Measurements from ENCODE around the gene CTH. TPM values are rescaled to one million over a fixed set of nuclear protein-coding genes. Genes with fewer than 3 reads are reported as not detected.
A peak's percentile ranks its signal among the peaks of the same experiment; 100 is the strongest.
"Not testable (repeated sequence)": the region's sequence is repeated elsewhere in the genome, so short reads cannot be mapped to it uniquely, and the experiment has no call there.

CTH gene
- total RNA-seq, 2 donors from 2014 or later, result 1.3 to 1.5 TPM

DNA sequence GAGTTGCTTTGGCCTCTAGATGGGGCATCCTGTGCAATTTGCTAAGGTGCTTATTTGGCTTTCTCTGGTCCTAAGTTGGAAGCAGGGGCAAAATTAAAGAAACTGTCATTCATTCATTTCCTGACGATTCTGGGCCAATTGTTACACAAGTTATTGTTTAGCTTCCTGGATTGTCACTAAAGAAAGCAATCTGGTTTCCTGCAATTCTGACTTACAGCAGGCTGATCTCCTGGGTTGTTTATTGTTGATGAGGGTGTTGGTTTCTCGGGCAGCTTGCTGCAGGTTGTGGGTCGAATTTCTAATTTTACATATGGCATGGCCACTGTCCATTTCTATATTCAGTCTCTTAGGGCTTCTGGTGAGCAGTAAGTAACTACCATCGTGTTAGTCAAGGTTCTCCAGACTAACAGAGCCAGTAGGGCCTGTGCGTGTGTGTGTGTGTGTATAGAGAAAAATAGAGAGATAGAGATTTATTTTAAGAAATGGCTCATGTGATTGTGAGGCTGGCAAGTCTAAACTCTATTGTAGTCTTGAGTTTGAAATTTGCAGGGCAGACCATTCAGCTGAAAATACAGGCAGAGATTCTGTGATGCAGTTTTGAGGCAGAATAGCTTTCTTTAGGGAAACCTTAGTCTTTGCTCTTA lies 30.4 kb downstream of the CTH start:
- DNase-seq (no peak), ATAC-seq (no peak)
- intact Hi-C loops (cut with DNase I), result no loop called here

DNA sequence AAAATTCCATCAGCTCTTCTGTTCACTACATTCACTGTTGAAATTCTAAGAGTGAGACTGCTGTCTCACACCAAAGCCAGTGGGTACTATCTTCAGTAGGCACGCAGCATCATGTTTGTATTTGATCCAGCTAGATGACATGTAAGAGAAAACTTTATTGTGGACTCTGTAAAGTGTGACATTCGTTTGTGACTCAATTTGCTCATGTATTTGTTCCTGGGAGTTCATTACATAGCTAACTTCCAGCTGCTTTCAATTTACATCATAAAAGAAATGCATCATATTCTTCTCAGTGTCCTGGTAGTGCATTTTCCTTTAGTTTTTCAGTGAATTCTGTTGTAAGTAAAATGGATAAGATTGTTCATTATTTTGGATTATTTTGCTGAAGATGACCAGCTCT lies 31.4 kb downstream of the CTH start:
- ATAC-seq, result no peak
- no peak for DNase-seq
- intact Hi-C loops (cut with DNase I), result no loop called here

DNA sequence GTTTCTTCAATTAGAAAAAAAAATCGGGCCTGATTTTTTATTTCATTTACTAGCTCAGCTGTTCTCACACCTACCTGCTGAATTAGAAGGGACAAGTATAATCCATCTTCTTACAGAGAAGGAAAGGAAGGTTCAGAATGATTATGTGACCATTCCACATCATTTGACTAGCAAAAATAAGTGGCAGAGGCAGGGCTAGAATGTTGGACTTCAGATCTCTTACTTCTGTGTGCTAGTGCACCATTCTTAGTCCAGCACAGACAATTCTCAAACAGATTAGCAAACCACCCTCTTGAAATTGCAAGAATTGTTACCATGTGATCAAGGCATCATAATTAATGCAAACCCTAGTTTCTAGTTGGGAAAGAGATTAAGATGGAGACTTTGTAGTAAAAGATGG lies 32.7 kb downstream of the CTH start:
- no peak for DNase-seq
- ATAC-seq, result no peak
- intact Hi-C loops (cut with DNase I), result no loop called here

DNA sequence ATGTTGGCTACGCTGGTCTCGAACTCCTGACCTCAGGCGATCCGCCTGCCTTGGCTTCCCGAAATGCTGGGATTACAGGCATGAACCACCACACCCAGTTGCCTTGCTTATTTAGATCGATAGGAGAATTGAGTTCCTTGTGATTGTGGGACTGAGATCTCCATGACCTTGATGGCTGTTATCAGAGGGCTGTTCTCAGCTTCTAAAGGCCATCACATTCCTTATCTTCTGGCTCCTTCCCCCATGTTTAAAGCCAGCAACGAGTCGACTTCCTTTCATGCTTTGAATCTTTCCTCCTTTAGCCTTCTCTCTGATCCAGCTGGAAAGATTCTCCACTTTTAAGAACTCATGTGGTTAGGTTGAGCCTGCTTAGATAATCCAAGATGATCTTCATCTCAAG lies 38.0 kb downstream of the CTH start:
- ATAC-seq (no peak), DNase-seq (no peak)
- intact Hi-C loops (cut with DNase I), result no loop called here

DNA sequence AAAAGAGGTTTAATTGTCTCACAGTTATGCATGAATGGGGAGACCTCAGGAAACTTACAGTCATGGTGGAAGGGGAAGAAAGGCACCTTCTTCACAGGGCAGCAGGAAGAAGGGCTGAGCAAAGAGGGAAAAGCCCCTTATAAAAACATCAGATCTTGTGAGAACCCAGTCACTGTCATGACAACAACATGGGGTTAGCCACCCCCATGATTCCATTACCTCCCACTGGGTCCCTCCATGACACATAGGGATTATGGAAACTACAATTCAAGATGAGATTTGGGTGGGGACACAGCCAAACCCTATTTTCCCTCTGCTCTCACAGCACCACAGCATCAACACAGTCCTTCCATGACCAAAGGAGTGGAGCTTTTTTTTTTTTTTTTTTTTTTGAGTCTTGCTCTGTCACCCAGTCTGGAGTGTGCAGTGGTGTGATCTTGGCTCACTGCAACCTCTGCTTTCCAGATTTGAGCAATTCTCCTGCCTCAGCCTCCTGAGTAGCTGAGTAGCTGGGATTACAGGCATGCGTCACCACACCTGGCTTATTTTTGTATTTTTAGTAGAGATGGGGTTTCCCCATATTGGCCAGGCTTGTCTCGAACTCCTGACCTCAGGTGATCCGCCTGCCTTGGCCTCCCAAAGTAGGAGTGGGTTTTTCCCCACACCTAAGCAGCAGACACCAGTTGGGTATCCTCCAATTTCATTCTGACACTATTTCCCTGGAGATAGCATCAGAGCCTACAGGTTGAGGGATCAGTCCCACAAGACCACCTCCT lies 41.3 kb downstream of the CTH start:
- DNase-seq; intact Hi-C loops (cut with DNase I); ATAC-seq: not testable (repeated sequence)

DNA sequence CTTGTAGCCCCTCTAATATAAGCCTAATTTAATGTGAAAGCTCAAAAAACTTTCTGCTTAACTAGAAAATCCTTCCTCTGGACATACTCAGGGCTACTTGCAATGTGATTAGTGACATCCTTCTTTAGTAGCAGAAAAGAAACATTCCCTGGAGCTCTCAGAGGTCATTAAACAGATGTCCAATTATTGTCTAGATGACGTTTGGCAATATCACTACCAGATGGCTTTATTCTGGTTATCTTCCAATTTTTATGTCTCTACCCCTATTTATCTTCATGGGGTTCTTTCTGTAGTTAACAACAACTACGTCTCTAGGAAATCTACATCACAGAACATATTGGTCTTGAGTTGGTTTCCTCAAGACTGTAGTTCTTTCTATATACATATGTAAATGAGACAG lies 44.2 kb downstream of the CTH start:
- intact Hi-C loops (cut with DNase I), result no loop called here
- ATAC-seq (no peak), DNase-seq (no peak)

DNA sequence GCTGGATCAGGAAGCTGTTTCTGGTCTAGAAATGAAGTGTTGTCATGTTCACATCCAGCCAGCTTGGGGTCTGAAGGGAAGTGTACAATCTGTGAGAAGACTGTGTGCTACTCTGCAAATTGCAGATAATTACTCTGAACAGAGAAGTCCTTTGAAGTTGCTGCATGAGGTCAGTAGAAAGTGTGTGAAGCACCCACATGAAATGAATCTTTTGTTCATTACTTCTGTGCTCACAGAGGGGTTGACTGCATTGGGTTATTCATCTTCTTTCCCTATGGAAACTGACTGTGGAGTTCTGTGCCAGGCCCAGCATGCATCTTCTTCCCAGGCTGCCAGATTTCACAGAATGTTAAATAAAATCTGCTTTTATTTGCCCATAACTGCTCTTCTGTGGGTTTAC lies 47.1 kb downstream of the CTH start:
- ATAC-seq (no peak), DNase-seq (no peak)
- intact Hi-C loops (cut with DNase I), result no loop called here

DNA sequence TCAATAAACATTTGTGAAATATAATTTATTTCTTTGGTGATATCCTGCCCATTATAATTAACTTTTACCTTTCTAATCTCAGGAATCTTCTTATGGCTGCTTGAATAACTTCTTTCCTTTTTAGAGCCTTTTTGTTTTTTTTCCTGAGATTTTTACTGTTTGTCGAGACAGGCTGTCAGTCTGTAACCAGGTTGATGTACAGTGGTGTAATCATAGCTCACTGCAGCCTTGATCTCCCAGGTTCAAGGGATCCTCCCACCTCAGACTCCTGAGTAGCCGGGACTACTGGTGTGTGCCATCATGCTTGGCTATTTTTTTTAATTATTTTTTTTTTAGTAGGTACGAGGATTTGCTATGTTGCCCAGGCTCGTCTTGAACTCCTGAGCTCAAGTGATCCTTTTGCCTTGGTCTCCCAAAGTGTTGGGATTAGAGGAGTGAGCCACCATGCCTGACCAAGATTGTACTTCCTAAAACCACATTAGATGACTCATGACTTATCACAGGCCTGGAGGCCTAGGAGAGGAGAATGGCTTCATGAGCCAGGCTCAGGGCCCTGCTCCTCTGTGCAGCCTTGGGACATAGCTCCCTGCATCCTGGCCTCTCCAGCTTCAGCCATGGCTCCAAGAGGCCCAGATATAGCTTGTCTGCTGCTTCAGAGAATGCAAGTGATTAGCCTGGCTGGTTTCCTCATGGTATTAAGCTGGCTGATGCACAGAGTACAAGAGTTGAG lies 48.6 kb downstream of the CTH start:
- ATAC-seq (peak in 1 of 2 donors; percentile 62), DNase-seq (no peak)
- intact Hi-C loops (cut with DNase I), result no loop called here

DNA sequence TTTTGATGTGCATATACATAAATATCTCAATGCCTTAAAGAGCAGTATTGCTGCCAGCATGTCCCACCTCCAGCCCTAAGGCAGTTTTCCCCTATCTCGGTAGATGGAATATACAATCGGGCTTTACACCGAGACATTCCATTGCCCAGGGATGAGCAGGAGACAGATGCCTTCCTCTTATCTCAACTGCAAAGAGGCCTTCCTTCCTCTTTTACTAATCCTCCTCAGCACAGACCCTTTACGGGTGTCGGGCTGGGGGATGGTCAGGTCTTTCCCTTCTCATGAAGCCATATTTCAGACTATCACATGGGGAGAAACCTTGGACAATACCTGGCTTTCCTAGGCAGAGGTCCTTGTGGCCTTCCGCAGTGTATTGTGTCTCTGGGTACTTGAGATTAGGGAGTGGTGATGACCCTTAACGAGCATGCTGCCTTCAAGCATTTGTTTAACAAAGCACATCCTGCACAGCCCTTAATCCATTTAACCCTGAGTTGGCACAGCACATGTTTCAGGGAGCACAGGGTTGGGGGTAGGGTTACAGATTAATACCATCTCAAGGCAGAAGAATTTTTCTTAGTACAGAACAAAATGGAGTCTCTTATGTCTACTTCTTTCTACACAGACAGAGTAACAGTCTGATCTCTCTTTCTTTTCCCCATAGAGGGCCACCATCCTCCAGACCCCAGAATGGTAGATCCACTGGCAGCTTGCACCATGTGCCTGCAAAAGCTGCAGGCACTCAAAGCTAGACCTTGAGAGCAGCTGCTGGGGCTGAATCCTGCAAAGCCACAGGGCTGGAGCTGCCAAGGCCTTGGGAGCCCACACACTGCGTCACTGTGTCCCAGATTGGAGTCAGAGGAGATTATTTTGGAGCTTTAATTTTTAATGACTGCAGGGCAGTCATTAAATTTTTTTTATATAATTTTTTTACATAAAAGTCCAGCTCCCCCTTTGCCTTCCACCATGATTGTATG lies 50.0 kb downstream of the CTH start:
- ATAC-seq; DNase-seq; intact Hi-C loops (cut with DNase I): not testable (repeated sequence)

DNA sequence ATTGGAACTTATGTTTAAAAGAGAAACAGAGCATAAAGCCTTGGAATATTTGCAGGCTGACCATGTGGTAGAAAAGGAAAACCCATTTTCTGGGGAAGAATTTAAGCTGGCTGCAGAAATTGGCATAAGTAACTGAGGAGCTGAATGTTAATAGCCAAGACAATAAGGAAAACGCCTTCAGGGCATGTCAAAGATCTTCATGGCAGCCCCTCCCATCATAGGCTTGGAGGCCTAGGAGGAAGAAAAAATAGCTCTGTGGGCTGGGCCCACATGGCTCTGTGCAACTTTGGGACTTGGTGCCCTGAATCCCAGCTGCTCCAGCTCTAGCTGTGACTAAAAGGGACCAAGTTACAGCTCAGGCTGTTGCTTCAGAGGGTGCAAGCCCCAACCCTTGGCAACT lies 51.5 kb downstream of the CTH start:
- DNase-seq (no peak), ATAC-seq (no peak)
- intact Hi-C loops (cut with DNase I), result no loop called here

DNA sequence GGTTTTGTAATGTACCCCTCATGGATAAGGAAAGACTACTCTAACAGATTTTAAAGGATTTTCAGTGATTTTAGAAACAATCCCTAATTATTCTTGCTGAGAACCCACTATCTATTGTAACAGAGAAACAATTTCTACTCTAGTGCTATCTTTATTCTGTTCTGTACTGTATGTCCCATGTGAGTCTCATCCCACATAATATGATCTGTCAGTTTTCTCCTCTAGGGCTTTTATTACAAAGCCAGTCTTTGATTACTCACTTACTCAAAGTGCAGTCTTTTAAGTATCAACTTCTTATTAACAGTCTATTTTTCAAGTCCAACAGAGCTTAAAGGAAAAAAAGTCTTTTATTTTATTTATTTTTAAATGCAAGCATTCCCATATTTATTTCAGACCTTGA lies 54.8 kb downstream of the CTH start:
- no peak for ATAC-seq
- DNase-seq, result no peak
- intact Hi-C loops (cut with DNase I), result no loop called here

DNA sequence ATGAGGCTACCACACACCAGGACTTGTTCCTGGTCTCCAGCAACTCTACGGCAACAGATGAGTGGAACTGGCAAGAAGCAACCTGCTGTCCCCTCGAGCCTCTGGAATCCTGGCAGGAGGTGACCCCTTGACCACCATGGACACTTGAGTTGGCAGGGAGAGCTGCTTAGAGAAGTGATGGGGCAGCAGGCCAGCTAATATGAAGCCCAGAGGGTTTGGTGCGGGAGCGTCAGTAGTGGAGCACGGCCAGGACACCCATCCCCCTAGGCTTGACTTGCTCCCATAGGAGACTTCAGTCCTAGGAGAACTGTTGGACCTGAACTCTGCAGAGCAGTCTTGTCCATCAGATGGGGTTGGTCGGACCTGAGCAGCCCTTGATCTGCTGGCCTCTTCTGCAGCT lies 56.5 kb downstream of the CTH start:
- no peak for DNase-seq
- intact Hi-C loops (cut with DNase I), result no loop called here
- ATAC-seq, result no peak

DNA sequence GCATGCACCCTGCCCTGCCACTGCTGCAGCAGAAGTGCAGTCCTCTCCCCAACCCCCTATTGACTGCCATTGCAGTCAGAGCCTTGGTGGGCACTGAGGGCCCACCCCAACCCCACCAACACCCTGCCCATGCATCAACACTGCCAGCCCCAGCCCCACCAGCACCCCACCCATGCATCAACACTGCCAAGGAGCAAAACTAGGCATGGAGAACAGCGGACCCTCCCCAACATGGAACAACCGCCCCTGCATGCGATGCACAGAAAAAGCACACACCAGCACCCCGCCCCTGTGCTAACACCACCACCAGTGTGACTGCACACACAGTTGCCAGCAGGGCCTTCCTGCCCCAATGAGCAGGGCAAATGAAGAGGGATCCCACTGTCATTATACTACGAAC lies 57.1 kb downstream of the CTH start:
- intact Hi-C loops (cut with DNase I), result no loop called here
- DNase-seq (no peak), ATAC-seq (no peak)

DNA sequence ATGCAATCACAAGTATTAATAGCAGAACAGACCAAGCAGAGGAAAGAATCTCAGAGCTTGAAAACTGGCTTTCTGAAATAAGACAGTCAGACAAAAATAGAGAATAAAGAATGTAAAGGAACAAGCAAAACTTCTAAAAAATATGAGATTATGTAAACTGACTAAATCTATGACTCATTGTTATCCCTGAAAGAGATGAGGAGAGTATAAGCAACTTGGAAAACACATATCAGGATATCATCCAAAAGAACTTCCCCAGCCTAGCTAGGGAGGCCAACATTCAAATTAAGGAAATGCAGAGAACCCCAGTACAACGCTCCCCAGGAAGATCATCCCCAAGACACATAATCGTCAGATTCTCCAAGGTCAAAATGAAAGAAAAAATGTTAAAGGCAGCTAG lies 58.1 kb downstream of the CTH start:
- ATAC-seq; intact Hi-C loops (cut with DNase I); DNase-seq: not testable (repeated sequence)

DNA sequence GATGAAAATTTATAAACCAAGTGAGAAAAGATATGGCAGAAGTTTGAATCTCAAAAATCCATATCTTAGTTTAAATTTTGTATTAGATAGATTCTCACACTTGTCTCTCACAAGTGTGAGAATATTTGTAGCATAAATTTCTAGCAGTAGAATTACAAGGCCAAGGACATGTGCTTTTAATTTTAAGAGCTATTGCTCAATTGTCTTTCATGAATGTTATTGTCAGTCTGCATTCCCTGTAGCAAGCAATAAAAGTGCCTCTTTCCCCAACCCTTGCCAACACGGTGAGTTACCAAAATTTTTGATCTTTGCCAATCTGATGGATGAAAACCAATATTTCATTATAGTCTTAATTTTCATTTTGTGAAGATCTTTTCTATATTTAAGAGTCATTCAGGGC lies 64.0 kb downstream of the CTH start:
- no peak for ATAC-seq
- DNase-seq, result no peak
- intact Hi-C loops (cut with DNase I), result no loop called here

DNA sequence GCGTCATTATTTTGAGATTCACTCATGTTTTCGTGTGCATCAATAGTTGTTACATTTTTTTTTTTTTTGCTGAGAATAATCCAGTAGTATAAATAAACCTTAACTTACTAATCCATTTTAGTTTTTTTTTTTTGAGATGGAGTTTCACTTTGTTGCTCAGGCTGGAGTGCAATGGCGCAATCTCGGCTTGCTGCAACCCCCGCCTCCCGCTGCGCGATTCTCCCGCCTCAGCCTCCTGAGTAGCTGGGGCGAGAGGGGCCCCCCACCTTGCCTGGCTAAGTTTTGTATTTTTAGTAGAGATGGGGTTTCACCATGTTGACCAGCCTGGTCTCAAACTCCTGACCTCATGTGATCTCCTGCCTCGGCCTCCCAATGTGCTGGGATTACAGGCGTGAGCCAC lies 66.0 kb downstream of the CTH start:
- ATAC-seq (no peak), DNase-seq (no peak)
- intact Hi-C loops (cut with DNase I), result no loop called here

DNA sequence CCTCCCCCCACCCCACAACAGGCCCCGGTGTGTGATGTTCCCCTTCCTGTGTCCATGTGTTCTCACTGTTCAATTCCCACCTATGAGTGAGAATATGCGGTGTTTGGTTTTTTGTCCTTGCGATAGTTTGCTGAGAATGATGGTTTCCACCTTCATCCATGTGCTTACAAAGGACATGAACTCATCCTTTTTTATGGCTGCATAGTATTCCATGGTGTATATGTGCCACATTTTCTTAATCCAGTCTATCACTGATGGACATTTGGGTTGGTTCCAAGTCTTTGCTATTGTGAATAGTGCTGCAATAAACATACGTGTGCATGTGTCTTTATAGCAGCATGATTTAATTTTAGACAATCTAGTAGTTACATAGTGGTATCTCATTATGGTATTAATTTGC lies 66.8 kb downstream of the CTH start:
- DNase-seq; ATAC-seq; intact Hi-C loops (cut with DNase I): not testable (repeated sequence)

DNA sequence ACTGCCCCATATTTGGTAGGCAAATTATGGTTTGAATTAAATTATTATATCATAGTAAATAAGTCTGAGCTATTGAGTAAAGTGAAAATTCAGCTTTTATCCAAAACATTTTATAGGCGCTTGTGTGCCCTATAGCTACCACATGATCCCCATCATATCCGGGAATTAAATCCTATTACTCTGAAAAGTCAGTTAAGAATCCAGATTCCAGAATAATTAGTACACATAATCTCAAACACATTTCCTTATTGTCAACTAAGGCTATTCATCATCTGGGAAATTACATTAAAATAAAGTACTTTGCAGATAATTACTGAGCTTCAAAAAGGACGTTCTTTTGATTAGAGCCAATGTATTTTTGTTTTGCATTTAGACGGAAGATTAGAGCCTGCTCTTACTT lies 72.3 kb downstream of the CTH start:
- DNase-seq (no peak), ATAC-seq (no peak)
- intact Hi-C loops (cut with DNase I), result no loop called here

DNA sequence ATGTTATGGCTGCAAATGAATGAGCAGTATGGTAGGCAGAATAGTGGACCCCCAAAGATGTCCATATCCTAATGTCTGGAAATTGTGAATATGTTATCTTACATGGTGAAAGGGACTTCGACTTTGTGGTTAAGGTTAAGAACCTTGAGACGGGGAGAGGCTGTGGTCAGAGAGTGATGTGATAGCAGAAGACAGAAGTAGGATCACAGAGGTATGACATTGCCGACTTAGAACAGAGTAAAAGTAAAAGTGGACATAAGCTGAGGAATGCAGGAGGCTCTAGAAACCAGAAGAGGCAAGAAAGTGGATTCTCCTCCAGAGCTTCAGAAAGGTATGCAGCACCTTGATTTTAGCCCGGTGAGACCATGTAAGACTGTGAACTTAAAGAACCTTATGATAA lies 74.6 kb downstream of the CTH start:
- no peak for ATAC-seq
- DNase-seq, result no peak
- intact Hi-C loops (cut with DNase I), result no loop called here

All from left cardiac atrium (tissue), 4 donors.